Activated B cell treated with CpG ODN at 0.5 μM for 24 hours (primary cell): ENCODE measurements around the gene ABI3BP. TPM values are rescaled to one million over a fixed set of nuclear protein-coding genes. Genes with fewer than 3 reads are reported as not detected.

Experiments used
- ATAC-seq: fragments of 200-7000 bp; cut with Tn5 transposase; one replicate; pipeline ENCODE4 v1.10.0; 2021; ENCODE audit warnings: low read depth, mild to moderate bottlenecking, moderate library complexity
- CTCF ChIA-PET: fragments of 350-600 bp; sonication (Branson Sonifier 250); formaldehyde crosslinking; loops from one replicate; lab custom pipeline; 2021; ENCODE audit warnings: antibody characterized with exemption; lab: Charles Lee
- POLR2A ChIA-PET: fragments of 350-600 bp; sonication (Branson Sonifier 250); formaldehyde crosslinking; loops from one replicate; lab custom pipeline; 2021; ENCODE audit warnings: antibody characterized with exemption; lab: Charles Lee
- DNase-seq: peaks from one replicate; pipeline ENCODE4 v3.0.0; 2022
- H3K27ac Mint-ChIP-seq: one replicate; pipeline ENCODE4 v1.8.0; 2020; ENCODE audit warnings: mixed read lengths
- H3K27me3 Mint-ChIP-seq: one replicate; pipeline ENCODE4 v1.8.0; 2021; ENCODE audit warnings: mixed read lengths
- H3K36me3 Mint-ChIP-seq: one replicate; pipeline ENCODE4 v1.8.0; 2021; ENCODE audit warnings: low read depth, mixed read lengths
- H3K4me1 Mint-ChIP-seq: one replicate; pipeline ENCODE4 v1.8.0; 2021; ENCODE audit warnings: mixed read lengths
- H3K4me3 Mint-ChIP-seq: one replicate; pipeline ENCODE4 v1.8.0; 2020; ENCODE audit warnings: mild to moderate bottlenecking, mixed read lengths
- H3K9me3 Mint-ChIP-seq: one replicate; pipeline ENCODE4 v1.8.0; 2020; ENCODE audit warnings: mixed read lengths
- intact Hi-C: fragments of 100-400 bp; cut with micrococcal nuclease; formaldehyde crosslinking; loops from one replicate; pipeline ENCODE4 v1.15.1; 2024
- total RNA-seq: library from RNA; stranded (reverse); gene quantifications from 2 replicates; pipeline ENCODE4 v1.2.3, GENCODE V29; 2022
- TF ChIP-seq, protein P1 (sequence below): fragments of 200-600 bp; IDR thresholded peaks from one replicate; pipeline ENCODE4 v1.8.0; 2022; ENCODE audit warnings: antibody characterized with exemption, mild to moderate bottlenecking

Gene ABI3BP
- total RNA-seq, 1 donor from 2014 or later = not detected

GRCh38 chr3:100759159-100759558 lies 234.1 kb downstream of the ABI3BP start:
- Mint-ChIP-seq H3K4me3 (no peak overlapping the region), H3K27me3 (no peaks in the 10 kb centered on the region), H3K27ac (no peak overlapping the region), H3K36me3 (peaks cover 6% of the 10 kb centered on the region), H3K9me3 (no peaks in the 10 kb centered on the region), H3K4me1 (no peaks in the 10 kb centered on the region)
- POLR2A ChIA-PET = no interaction called here
- TF ChIP-seq, protein P1, sequence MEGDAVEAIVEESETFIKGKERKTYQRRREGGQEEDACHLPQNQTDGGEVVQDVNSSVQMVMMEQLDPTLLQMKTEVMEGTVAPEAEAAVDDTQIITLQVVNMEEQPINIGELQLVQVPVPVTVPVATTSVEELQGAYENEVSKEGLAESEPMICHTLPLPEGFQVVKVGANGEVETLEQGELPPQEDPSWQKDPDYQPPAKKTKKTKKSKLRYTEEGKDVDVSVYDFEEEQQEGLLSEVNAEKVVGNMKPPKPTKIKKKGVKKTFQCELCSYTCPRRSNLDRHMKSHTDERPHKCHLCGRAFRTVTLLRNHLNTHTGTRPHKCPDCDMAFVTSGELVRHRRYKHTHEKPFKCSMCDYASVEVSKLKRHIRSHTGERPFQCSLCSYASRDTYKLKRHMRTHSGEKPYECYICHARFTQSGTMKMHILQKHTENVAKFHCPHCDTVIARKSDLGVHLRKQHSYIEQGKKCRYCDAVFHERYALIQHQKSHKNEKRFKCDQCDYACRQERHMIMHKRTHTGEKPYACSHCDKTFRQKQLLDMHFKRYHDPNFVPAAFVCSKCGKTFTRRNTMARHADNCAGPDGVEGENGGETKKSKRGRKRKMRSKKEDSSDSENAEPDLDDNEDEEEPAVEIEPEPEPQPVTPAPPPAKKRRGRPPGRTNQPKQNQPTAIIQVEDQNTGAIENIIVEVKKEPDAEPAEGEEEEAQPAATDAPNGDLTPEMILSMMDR = no peak
- ATAC-seq (no peak), DNase-seq (no peak)
- CTCF ChIA-PET = no interaction called here
- intact Hi-C loops = no loop called here

GRCh38 chr3:100756441-100756840 lies 236.8 kb downstream of the ABI3BP start:
- ATAC-seq (no peak), DNase-seq (no peak)
- H3K36me3 Mint-ChIP-seq = peaks cover 27% of the 10 kb centered on the region
- H3K4me3 Mint-ChIP-seq = no peak overlapping the region
- H3K9me3 Mint-ChIP-seq = no peaks in the 10 kb centered on the region
- ChIA-PET CTCF (no interaction called here), POLR2A (no interaction called here)
- no peaks in the 10 kb centered on the region for H3K27me3 Mint-ChIP-seq
- TF ChIP-seq, protein P1 = no peak
- no peaks in the 10 kb centered on the region for H3K4me1 Mint-ChIP-seq
- no peak overlapping the region for H3K27ac Mint-ChIP-seq
- intact Hi-C loops = no loop called here

DNA sequence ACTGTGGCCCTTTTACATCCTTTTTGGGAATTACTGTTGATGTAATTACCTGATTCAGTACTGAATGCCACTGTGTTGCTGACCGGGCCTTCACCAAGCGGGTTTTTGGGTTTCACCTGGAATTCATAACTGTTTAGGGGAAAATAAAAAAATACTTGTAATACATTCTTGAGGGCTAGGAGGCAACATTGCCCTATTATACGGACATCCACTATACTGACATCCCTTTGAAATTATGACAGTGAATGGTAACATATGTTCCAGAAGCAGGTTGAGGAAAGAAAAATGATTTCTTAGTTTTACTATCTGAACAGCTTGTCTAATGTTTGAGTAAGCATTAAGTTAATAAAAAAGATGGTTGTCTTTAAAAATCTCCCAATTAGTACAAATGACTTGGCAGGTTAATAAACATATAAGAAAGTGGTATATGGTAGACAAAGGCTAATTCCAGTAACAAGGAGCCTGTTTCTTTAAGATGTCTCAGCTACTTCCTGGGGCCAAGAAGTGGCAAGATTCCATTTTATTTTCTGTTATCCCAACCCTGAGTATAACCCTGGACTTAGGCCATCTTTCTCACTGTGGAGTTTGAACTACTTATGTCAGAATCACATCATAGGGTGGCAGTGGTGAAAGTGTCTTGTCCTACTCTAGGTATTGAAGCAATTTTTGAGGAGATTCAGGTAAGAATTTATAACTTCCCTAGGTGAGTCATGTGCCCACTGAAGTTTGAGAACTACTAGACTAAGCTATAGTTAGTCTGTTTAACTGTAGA lies 238.5 kb downstream of the ABI3BP start:
- H3K4me3 Mint-ChIP-seq = no peak overlapping the region
- ChIA-PET POLR2A (no interaction called here), CTCF (no interaction called here)
- H3K27ac Mint-ChIP-seq = no peak overlapping the region
- H3K4me1 Mint-ChIP-seq = no peaks in the 10 kb centered on the region
- no peak for DNase-seq
- intact Hi-C loops = no loop called here
- H3K9me3 Mint-ChIP-seq = no peaks in the 10 kb centered on the region
- H3K36me3 Mint-ChIP-seq = peaks cover 38% of the 10 kb centered on the region
- H3K27me3 Mint-ChIP-seq = no peaks in the 10 kb centered on the region
- no peak for ATAC-seq
- TF ChIP-seq, protein P1 = no peak

GRCh38 chr3:100753846-100754245 lies 239.4 kb downstream of the ABI3BP start:
- CTCF ChIA-PET = no interaction called here
- Mint-ChIP-seq H3K4me1 (no peaks in the 10 kb centered on the region), H3K36me3 (peaks cover 44% of the 10 kb centered on the region), H3K27ac (no peak overlapping the region), H3K4me3 (no peak overlapping the region), H3K27me3 (no peaks in the 10 kb centered on the region), H3K9me3 (no peaks in the 10 kb centered on the region)
- intact Hi-C loops = no loop called here
- no peak for ATAC-seq
- TF ChIP-seq, protein P1 = no peak
- POLR2A ChIA-PET = no interaction called here
- no peak for DNase-seq

GRCh38 chr3:100748967-100749366 lies 244.3 kb downstream of the ABI3BP start:
- ATAC-seq (no peak), DNase-seq (no peak)
- intact Hi-C loops = loop anchor here (10.0 kb wide), 1 partner anchor 284 kb away; no protein-coding TSS in a partner anchor
- no peaks in the 10 kb centered on the region for H3K27me3 Mint-ChIP-seq
- POLR2A ChIA-PET = no interaction called here
- no peaks in the 10 kb centered on the region for H3K9me3 Mint-ChIP-seq
- TF ChIP-seq, protein P1 = no peak
- H3K36me3 Mint-ChIP-seq = peaks cover 80% of the 10 kb centered on the region
- H3K4me1 Mint-ChIP-seq = no peaks in the 10 kb centered on the region
- no peak overlapping the region for H3K4me3 Mint-ChIP-seq
- CTCF ChIA-PET = no interaction called here
- no peak overlapping the region for H3K27ac Mint-ChIP-seq
